Parathyroid adenoma (tissue), 2 donors: ENCODE data around the gene USP3.
A peak's percentile ranks its signal among the peaks of the same experiment; 100 is the strongest.

Experiments
- H2AFZ ChIP-seq: fragments of 300-600 bp; sonication (generic); one replicate; pipeline ENCODE4 v1.7.0; 2017; ENCODE audit warnings: antibody characterized with exemption, mild to moderate bottlenecking
- H3K27ac ChIP-seq: fragments of 300-600 bp; sonication (generic); one replicate; pipeline ENCODE4 v1.7.0; 2017
- H3K27me3 ChIP-seq: fragments of 300-600 bp; sonication (generic); one replicate; pipeline ENCODE4 v1.7.0; 2017; ENCODE audit warnings: low read length; ENCODE audit not compliant: control insufficient read depth, insufficient read depth
- H3K36me3 ChIP-seq: fragments of 300-600 bp; sonication (generic); one replicate; pipeline ENCODE4 v1.7.0; 2017; ENCODE audit warnings: low read length; ENCODE audit not compliant: control insufficient read depth, insufficient read depth
- H3K4me1 ChIP-seq: fragments of 300-600 bp; sonication (generic); one replicate; pipeline ENCODE4 v1.7.0; 2017; ENCODE audit warnings: control low read depth
- H3K4me2 ChIP-seq: fragments of 300-600 bp; sonication (generic); one replicate; pipeline ENCODE4 v1.7.0; 2017; ENCODE audit warnings: low read length
- H3K4me3 ChIP-seq: fragments of 300-600 bp; sonication (generic); one replicate; pipeline ENCODE4 v1.7.0; 2017; ENCODE audit warnings: low read depth, low read length
- H3K79me2 ChIP-seq: fragments of 300-600 bp; sonication (generic); one replicate; pipeline ENCODE4 v1.7.0; 2017; ENCODE audit warnings: control low read depth
- H3K9ac ChIP-seq: fragments of 300-600 bp; sonication (generic); one replicate; pipeline ENCODE4 v1.7.0; 2017; ENCODE audit warnings: mild to moderate bottlenecking
- H3K9me3 ChIP-seq: fragments of 300-600 bp; sonication (generic); one replicate; pipeline ENCODE4 v1.7.0; 2017; ENCODE audit warnings: low read length; ENCODE audit not compliant: control insufficient read depth
- CTCF ChIP-seq: fragments of 300-600 bp; sonication (generic); IDR thresholded peaks from one replicate; pipeline ENCODE4 v1.7.0; 2017; ENCODE audit warnings: antibody characterized with exemption, mild to moderate bottlenecking
- donor health status: primary hyperparathyroidism.

USP3 gene

DNA sequence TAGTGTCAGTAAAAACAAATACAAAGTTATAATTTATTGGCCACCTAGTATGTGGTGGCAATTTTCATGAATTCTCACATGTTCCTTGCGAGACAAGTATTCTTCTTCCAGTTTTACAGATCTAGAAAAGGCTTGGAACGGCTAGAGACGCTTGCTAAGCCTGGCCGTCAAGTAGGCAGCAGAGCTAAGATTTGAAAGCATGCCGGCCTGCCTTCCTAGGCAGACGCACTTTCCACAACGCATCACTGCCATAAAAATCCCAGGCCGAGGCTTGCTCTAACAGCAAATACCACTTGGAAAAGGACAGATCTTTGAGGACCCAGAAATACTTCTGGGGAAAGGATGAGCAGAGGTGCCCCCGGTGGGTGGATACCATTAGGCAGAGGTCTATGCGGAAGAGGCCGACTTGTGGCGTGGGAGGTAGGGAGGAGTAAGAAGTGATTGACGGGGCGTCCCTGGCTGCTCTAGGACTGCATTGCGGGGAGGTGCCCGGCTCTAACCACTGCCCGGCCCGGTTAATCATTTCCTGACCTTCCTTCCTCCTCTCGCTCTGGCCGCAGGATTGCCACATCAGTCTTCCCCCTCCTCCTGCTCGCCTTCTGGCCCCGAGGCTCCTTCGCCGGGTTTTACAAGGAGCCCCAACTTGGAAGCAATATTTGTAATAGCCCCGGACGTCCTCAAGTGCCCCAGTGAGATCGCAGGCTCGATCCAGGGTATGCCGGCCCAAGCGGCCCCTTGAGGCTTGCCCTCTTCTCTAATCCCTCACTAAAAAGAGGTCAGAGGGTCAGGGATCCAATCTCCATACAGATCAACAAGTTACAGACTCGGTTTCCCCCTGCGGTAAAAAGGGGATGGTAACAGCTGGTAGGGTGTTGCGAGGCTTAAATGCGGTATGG lies 1.3 kb upstream of the USP3 start:
- H3K9ac ChIP-seq: no peak overlapping the region
- peak overlapping the region; percentile 96 for H2AFZ ChIP-seq
- peaks cover 5% of the 10 kb centered on the region for H3K79me2 ChIP-seq
- H3K36me3 ChIP-seq: no peaks in the 10 kb centered on the region
- peak overlapping the region; percentile 92 for H3K27ac ChIP-seq
- H3K9me3 ChIP-seq: no peaks in the 10 kb centered on the region
- no peaks in the 10 kb centered on the region for H3K27me3 ChIP-seq
- peak overlapping the region; percentile 63 for H3K4me3 ChIP-seq
- TF ChIP-seq CTCF: no peak
- peaks cover 3% of the 10 kb centered on the region for H3K4me1 ChIP-seq
- peak overlapping the region; percentile 81 for H3K4me2 ChIP-seq

GRCh38 chr15:63503739-63504246 lies 600 bp upstream of the USP3 start:
- Histone ChIP-seq H3K9ac (peak overlapping the region; percentile 14), H3K9me3 (no peaks in the 10 kb centered on the region), H3K4me2 (peak overlapping the region; percentile 81), H3K4me3 (peak overlapping the region; percentile 63), H3K4me1 (peaks cover 3% of the 10 kb centered on the region), H3K27me3 (no peaks in the 10 kb centered on the region), H3K27ac (peak overlapping the region; percentile 92), H3K79me2 (peaks cover 5% of the 10 kb centered on the region), H2AFZ (peak overlapping the region; percentile 96), H3K36me3 (no peaks in the 10 kb centered on the region)
- no peak for TF ChIP-seq CTCF

GRCh38 chr15:63504979-63505841 lies 817 bp downstream of the USP3 start:
- Histone ChIP-seq H3K4me1 (peaks cover 3% of the 10 kb centered on the region), H2AFZ (peak overlapping the region; percentile 77), H3K9me3 (no peaks in the 10 kb centered on the region), H3K4me3 (peak overlapping the region; percentile 77), H3K27me3 (no peaks in the 10 kb centered on the region), H3K9ac (no peak overlapping the region), H3K79me2 (peaks cover 5% of the 10 kb centered on the region), H3K27ac (peak overlapping the region; percentile 43), H3K36me3 (no peaks in the 10 kb centered on the region), H3K4me2 (peak overlapping the region; percentile 69)
- no peak for TF ChIP-seq CTCF

- Histone ChIP-seq H3K4me3 (peak overlapping the region; percentile 77), H3K4me2 (peak overlapping the region; percentile 69), H3K27ac (peak overlapping the region; percentile 43), H3K36me3 (no peaks in the 10 kb centered on the region), H3K9me3 (no peaks in the 10 kb centered on the region), H2AFZ (no peak overlapping the region), H3K79me2 (peaks cover 5% of the 10 kb centered on the region), H3K27me3 (no peaks in the 10 kb centered on the region), H3K4me1 (peaks cover 3% of the 10 kb centered on the region), H3K9ac (no peak overlapping the region)
- TF ChIP-seq CTCF: no peak
Measured at GRCh38 chr15:63505842-63506222, 1.4 kb downstream of the USP3 start.
